LNCAP (cell line): ENCODE measurements around the gene HADHB.

Source experiments
- CTCF ChIP-seq: fragments of 450-650 bp; IDR thresholded peaks from 2 replicates; pipeline ENCODE4 v1.5.1; 2017; ENCODE audit warnings: mild to moderate bottlenecking

The HADHB gene

GRCh38 chr2:26274058-26274613 is 29.4 kb downstream of the HADHB start:
- TF ChIP-seq CTCF = no peak

GRCh38 chr2:26276484-26277227 is 31.9 kb downstream of the HADHB start:
- no peak for TF ChIP-seq CTCF

GRCh38 chr2:26279886-26280285 is 35.1 kb downstream of the HADHB start:
- no peak for TF ChIP-seq CTCF

GRCh38 chr2:26281226-26281625 is 36.5 kb downstream of the HADHB start:
- TF ChIP-seq CTCF = no peak

- TF ChIP-seq CTCF = no peak
Observed at GRCh38 chr2:26283606-26284005, 38.9 kb downstream of the HADHB start.

GRCh38 chr2:26284132-26284531 is 39.4 kb downstream of the HADHB start:
- no peak for TF ChIP-seq CTCF

GRCh38 chr2:26285931-26286330 is 41.2 kb downstream of the HADHB start:
- TF ChIP-seq CTCF = no peak
